K562 (cell line): ENCODE measurements around the gene GLIS2.

ENCODE experiments used
- CTCF ChIP-seq, 3 experiments: IDR thresholded peaks in 2 of 3; conservative IDR thresholded peaks in 1 of 3; 2 replicates each; pipeline ENCODE4 v1.5.1; 2011 to 2012; ENCODE audit warnings: low read length in 3 of 3, mild to moderate bottlenecking in 3 of 3, control low read depth in 2 of 3, improper control_type of control experiment in 1 of 3, inconsistent platforms in 1 of 3, low read depth in 1 of 3, mixed read lengths in 1 of 3, moderate library complexity in 1 of 3; ENCODE audit not compliant: insufficient read depth in 2 of 3
- ESRRA ChIP-seq: fragments of 450-650 bp; IDR thresholded peaks from 2 replicates; pipeline ENCODE4 v1.6.1; 2014; ENCODE audit warnings: low read depth, mild to moderate bottlenecking, moderate library complexity, borderline replicate concordance
- JUN ChIP-seq, 2 experiments: sonication (generic) in 1 of 2; formaldehyde crosslinking in 1 of 2; IDR thresholded peaks; 2 replicates each; pipeline versions ENCODE4 v1.6.1 to v1.8.0; 2012 to 2022; ENCODE audit warnings: borderline replicate concordance in 2 of 2, mild to moderate bottlenecking in 2 of 2, improper control_type of control experiment in 1 of 2, low read depth in 1 of 2, low read length in 1 of 2, missing genetic modification reagents in 1 of 2
- KLF6 ChIP-seq: fragments of 250-450 bp; sonication (Bioruptor Pico); IDR thresholded peaks from 2 replicates; pipeline ENCODE4 v1.4.0; 2020; ENCODE audit warnings: mild to moderate bottlenecking, moderate library complexity, borderline replicate concordance
- LEF1 ChIP-seq: fragments of 450-650 bp; IDR thresholded peaks from 2 replicates; pipeline ENCODE4 v1.6.1; 2016; ENCODE audit warnings: mild to moderate bottlenecking
- NFIC ChIP-seq: fragments of 450-650 bp; IDR thresholded peaks from 2 replicates; pipeline ENCODE4 v1.6.1; 2017; ENCODE audit warnings: mild to moderate bottlenecking, inconsistent platforms
- THRAP3 ChIP-seq: fragments of 450-650 bp; IDR thresholded peaks from 2 replicates; pipeline ENCODE4 v1.6.1; 2016; ENCODE audit warnings: mild to moderate bottlenecking, inconsistent platforms, borderline replicate concordance
- USF2 ChIP-seq: sonication (generic); formaldehyde crosslinking; IDR thresholded peaks from 2 replicates; pipeline ENCODE4 v1.5.0; 2020; ENCODE audit warnings: missing genetic modification reagents
- ZNF436 ChIP-seq: fragments of 250-450, 450-650 bp; sonication (Bioruptor Pico); formaldehyde crosslinking; IDR thresholded peaks from 2 replicates; pipeline ENCODE4 v1.7.0; 2020; ENCODE audit warnings: mild to moderate bottlenecking
- TF ChIP-seq, protein P1 (sequence below): fragments of 250-450 bp; sonication (Bioruptor Pico); IDR thresholded peaks from 2 replicates; pipeline ENCODE4 v1.8.0; 2021; ENCODE audit warnings: mild to moderate bottlenecking, moderate library complexity

DNA sequence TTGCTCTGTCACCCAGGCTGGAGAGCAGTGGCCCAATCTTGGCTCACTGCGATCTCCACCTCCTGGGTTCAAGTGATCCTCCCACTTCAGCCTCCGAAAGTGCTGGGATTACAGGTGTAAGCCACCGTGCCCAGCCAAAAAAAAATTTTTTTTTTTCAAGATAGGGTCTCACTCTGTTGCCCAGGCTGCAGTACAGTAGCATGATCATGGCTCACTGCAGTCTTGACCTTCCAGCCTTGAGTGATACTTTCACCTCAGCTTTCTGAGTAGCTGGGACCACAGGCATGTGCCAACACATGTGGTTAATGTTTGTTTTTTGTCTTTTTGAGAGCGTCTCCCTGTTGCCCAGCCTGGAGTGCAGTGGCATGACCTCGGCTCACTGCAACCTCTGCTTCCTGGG is 37.0 kb downstream of the GLIS2 start:
- TF ChIP-seq THRAP3, result no peak
- TF ChIP-seq, protein P1, sequence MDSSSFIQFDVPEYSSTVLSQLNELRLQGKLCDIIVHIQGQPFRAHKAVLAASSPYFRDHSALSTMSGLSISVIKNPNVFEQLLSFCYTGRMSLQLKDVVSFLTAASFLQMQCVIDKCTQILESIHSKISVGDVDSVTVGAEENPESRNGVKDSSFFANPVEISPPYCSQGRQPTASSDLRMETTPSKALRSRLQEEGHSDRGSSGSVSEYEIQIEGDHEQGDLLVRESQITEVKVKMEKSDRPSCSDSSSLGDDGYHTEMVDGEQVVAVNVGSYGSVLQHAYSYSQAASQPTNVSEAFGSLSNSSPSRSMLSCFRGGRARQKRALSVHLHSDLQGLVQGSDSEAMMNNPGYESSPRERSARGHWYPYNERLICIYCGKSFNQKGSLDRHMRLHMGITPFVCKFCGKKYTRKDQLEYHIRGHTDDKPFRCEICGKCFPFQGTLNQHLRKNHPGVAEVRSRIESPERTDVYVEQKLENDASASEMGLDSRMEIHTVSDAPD (CRISPR knock-in tag), result no peak
- no peak for TF ChIP-seq CTCF (IDR thresholded peaks at IDR 0.05 in 2 of 3, conservative IDR thresholded peaks at IDR 0.05 in 1 of 3; ENCODE audit: insufficient read depth in 2 of 3, low read depth in 1 of 3, low read length in 3 of 3)
- no peak for TF ChIP-seq LEF1
- TF ChIP-seq NFIC, result no peak
- TF ChIP-seq ZNF436, result no peak
- no peak for TF ChIP-seq ESRRA
- no peak for TF ChIP-seq JUN (IDR thresholded peaks at IDR 0.05; ENCODE audit: borderline replicate concordance, low read depth, low read length)
- TF ChIP-seq JUN (CRISPR knock-in tag; IDR thresholded peaks at IDR 0.05; ENCODE audit: borderline replicate concordance), result no peak
- no peak for TF ChIP-seq USF2 (CRISPR knock-in tag)
- TF ChIP-seq KLF6 (CRISPR knock-in tag), result no peak
